GM19238 (cell line): ENCODE measurements around the gene RXRA.

Source experiments
- DNase-seq: peaks from one replicate; pipeline ENCODE4 v3.0.0; 2011; ENCODE audit warnings: low spot score; ENCODE audit not compliant: insufficient read length

RXRA gene

GRCh38 chr9:134432471-134432870, 106.2 kb downstream of the RXRA start:
- no peak for DNase-seq

GRCh38 chr9:134433101-134433500, 106.8 kb downstream of the RXRA start:
- no peak for DNase-seq

- no peak for DNase-seq
Observed at GRCh38 chr9:134433909-134434882, 107.9 kb downstream of the RXRA start.

GRCh38 chr9:134434894-134435506, 108.7 kb downstream of the RXRA start:
- DNase-seq: no peak

- DNase-seq: no peak
Observed at GRCh38 chr9:134435550-134436378, 109.5 kb downstream of the RXRA start.

GRCh38 chr9:134436379-134436762, 110.1 kb downstream of the RXRA start:
- DNase-seq: no peak

GRCh38 chr9:134436911-134437310, 110.7 kb downstream of the RXRA start:
- DNase-seq: no peak

GRCh38 chr9:134437403-134438194, 111.3 kb downstream of the RXRA start:
- DNase-seq: no peak

GRCh38 chr9:134438195-134438788, 112.0 kb downstream of the RXRA start:
- DNase-seq: no peak

- no peak for DNase-seq
Observed at GRCh38 chr9:134439368-134439784, 113.1 kb downstream of the RXRA start.

- no peak for DNase-seq
Observed at GRCh38 chr9:134440636-134441226, 114.5 kb downstream of the RXRA start.

- no peak for DNase-seq
Observed at GRCh38 chr9:134441227-134442084, 115.2 kb downstream of the RXRA start.

GRCh38 chr9:134442085-134442474, 115.8 kb downstream of the RXRA start:
- DNase-seq: no peak

GRCh38 chr9:134442486-134443173, 116.4 kb downstream of the RXRA start:
- DNase-seq: no peak

GRCh38 chr9:134443174-134444037, 117.2 kb downstream of the RXRA start:
- DNase-seq: peak; percentile 98

GRCh38 chr9:134444038-134444315, 117.7 kb downstream of the RXRA start:
- DNase-seq: no peak

- no peak for DNase-seq
Observed at GRCh38 chr9:134445000-134445399, 118.7 kb downstream of the RXRA start.
